ENCODE data around the gene GPD1.

Gene GPD1

GRCh38 chr12:50103767-50104321 lies at the start of gene GPD1:
GPD1 (plus strand) TSS chr12:50104008; CDS start chr12:50104051, 43 bp downstream.
- TF ChIP-seq CTCF (IDR thresholded peaks at IDR 0.05; ENCODE audit: control insufficient read depth, insufficient read depth, low read depth, low read length, missing control alignments), result no peak
- no peak for DNase-seq (ENCODE audit: low read depth)
- H3K4me3 ChIP-seq (ENCODE audit: control insufficient read depth, low read depth, low read length), result no peak within 1 kb of the TSS

GRCh38 chr12:50055831-50056638 lies 47.8 kb upstream of the GPD1 start:
- DNase-seq (ENCODE audit: low read depth), result no peak
- H3K4me3 ChIP-seq (ENCODE audit: control insufficient read depth, low read depth, low read length), result no peak overlapping the region
- peak; percentile 97 for TF ChIP-seq CTCF (IDR thresholded peaks at IDR 0.05; ENCODE audit: control insufficient read depth, insufficient read depth, low read depth, low read length, missing control alignments)

GRCh38 chr12:50056639-50056976 lies 47.2 kb upstream of the GPD1 start:
- TF ChIP-seq CTCF (IDR thresholded peaks at IDR 0.05; ENCODE audit: control insufficient read depth, insufficient read depth, low read depth, low read length, missing control alignments), result no peak
- no peak for DNase-seq (ENCODE audit: low read depth)
- no peak overlapping the region; the same call in 1 of the 2 replicates for H3K4me3 ChIP-seq (ENCODE audit: control insufficient read depth, low read depth, low read length)

- no peak for TF ChIP-seq CTCF (IDR thresholded peaks at IDR 0.05; ENCODE audit: control insufficient read depth, insufficient read depth, low read depth, low read length, missing control alignments)
- peak within 1 kb of the TSS; percentile 61 for H3K4me3 ChIP-seq (ENCODE audit: control insufficient read depth, low read depth, low read length)
- no peak for DNase-seq (ENCODE audit: low read depth)
Measured at GRCh38 chr12:50057000-50057841, 46.6 kb upstream of the GPD1 start, which contains the start of gene ASIC1. ASIC1 (plus strand) TSS chr12:50057596; CDS start chr12:50058767, 1,171 bp downstream.

- TF ChIP-seq CTCF (IDR thresholded peaks at IDR 0.05; ENCODE audit: control insufficient read depth, insufficient read depth, low read depth, low read length, missing control alignments), result no peak
- no peak for DNase-seq (ENCODE audit: low read depth)
- peak overlapping the region; percentile 61 for H3K4me3 ChIP-seq (ENCODE audit: control insufficient read depth, low read depth, low read length)
Measured at GRCh38 chr12:50057896-50058670, 45.7 kb upstream of the GPD1 start.
